ENCODE data around the gene DOK1.
"Not testable (repeated sequence)": the region's sequence is repeated elsewhere in the genome, so short reads cannot be mapped to it uniquely, and the experiment has no call there.

The DOK1 gene

GRCh38 chr2:74548900-74549826 is 5.4 kb upstream of the DOK1 start:
- no peak for DNase-seq (ENCODE audit: low read depth)

- no peak for DNase-seq (ENCODE audit: low read depth)
Measured at GRCh38 chr2:74550231-74550630, 4.3 kb upstream of the DOK1 start.

DNA sequence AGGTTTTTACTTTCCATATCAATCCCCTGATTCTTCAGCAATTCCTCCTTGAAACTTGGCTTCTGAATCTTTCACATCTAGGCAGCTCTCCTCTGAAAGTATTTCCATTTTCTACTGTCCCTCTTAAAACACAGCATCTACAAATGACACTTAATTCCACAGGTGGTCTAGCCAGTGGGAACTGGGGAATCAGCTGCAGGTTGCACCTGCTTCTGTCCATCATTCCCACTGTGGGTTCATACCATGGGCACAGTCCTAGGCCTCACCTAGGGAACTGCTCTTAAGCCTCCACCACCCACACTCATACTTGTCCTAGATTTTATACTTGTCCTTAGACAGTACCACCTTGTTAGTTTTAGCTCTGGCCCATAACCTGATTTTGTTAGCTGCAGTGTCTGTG is 3.0 kb upstream of the DOK1 start:
- DNase-seq (ENCODE audit: low read depth) = no peak

DNA sequence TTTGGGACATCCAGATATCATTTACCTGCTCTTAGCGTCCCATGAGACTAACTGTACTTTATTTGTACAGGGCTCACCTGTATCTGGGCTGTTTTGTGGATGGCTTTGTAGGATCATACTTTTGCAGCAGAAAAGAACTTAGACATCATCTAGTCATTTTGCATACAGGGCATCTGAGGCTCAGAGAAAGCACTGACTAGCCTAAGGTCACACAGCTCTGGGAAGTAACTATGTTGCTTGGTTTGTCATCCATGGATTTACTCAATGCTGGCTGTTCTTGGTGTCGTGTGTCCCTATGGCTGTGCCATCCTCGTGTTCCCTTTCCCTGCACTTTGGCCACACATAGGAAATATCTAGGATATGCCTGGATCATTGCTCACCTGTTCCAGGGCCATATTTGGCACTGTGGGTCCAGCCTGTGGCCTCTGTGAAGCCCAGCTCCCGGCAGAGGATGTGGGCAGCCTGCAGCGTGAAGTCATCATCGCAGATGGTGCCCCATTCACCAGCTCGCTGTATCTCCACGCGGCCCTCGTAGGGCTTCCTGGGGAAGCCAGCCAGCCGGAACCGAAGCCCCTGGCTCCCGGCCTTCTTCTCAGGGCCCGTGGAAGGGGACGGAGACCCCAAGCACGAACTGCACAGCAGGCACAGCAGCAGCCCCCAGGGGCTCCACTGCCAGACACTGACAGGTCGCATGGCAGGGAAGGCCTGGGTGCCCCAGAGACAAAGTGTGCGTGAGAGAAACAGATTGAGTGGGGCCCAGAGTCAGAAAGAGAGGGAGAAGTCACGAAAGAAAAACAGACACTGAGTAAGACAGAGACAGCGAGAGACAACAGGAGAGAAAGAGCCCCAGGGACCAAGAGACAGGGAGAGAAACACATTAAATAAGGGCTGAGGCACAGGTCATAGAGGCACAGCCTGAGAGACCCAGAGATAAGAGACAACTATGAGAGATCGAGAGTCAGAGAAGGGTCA is 2.3 kb upstream of the DOK1 start:
- no peak for DNase-seq (ENCODE audit: low read depth)

- DNase-seq (ENCODE audit: low read depth) = no peak
Measured at GRCh38 chr2:74552914-74553811, 1.4 kb upstream of the DOK1 start.

DNA sequence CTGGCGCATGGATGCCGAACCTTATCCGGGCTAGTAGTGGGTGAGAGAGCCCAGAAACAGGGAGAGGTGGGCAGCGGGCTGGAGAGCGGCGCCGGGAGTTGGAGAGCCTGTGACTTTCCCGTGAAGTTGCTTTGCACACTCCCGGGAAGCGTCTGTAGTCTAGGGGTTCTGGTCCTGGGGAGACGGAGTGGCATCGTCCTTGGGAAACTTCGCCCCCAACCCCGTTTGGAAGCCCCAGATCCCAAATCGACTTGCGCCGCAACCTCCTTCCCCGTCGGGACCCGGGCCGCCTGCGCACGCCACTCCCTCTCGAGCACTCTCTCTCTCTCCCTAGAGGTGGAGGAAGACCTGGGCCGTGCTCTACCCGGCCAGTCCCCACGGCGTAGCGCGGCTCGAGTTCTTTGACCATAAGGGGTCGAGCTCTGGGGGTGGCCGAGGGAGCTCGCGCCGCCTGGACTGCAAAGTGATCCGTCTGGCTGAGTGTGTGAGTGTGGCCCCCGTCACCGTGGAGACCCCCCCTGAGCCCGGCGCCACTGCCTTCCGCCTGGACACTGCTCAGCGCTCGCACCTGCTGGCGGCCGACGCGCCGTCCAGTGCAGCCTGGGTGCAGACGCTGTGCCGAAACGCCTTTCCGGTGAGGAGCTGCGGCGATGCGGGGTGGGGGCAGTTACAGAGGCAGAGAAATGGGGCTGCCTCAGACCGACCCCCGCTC is 456 bp downstream of the DOK1 start:
- DNase-seq (ENCODE audit: low read depth) = peak; percentile 23

- no peak for DNase-seq (ENCODE audit: low read depth)
Measured at GRCh38 chr2:74555610-74556103, 1.1 kb downstream of the DOK1 start.

DNA sequence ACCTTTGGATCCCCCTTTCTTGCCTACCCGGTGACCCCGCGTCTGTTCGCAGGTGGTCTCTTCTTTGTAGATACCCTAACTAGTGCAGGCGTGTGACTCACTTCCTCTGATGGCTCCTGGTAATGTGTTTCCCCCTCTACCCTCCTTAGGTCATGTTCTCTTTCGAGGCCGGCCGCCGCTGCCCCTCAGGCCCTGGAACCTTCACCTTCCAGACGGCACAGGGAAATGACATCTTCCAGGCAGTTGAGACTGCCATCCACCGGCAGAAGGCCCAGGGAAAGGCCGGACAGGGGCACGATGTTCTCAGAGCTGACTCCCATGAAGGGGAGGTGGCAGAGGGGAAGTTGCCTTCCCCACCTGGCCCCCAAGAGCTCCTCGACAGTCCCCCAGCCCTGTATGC is 1.6 kb downstream of the DOK1 start:
- no peak for DNase-seq (ENCODE audit: low read depth)

DNA sequence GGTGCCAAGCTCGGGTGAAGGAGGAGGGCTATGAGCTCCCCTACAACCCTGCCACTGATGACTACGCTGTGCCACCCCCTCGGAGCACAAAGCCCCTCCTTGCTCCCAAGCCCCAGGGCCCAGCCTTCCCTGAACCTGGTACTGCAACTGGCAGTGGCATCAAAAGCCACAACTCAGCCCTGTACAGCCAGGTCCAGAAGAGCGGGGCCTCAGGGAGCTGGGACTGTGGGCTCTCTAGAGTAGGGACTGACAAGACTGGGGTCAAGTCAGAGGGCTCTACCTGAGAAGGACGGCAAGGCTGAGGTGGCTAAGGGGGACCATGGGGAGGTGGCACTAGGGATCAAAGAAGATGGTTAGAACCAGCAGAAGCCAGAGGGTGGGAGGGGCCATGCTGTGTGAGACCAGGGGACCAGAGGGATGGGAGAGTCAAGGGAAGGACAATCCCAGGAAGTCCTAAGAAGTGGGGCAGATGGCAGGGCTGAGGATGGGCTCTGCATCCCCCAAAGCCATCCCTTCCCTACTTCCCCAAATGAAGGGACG is 2.4 kb downstream of the DOK1 start:
- DNase-seq (ENCODE audit: low read depth) = no peak

DNA sequence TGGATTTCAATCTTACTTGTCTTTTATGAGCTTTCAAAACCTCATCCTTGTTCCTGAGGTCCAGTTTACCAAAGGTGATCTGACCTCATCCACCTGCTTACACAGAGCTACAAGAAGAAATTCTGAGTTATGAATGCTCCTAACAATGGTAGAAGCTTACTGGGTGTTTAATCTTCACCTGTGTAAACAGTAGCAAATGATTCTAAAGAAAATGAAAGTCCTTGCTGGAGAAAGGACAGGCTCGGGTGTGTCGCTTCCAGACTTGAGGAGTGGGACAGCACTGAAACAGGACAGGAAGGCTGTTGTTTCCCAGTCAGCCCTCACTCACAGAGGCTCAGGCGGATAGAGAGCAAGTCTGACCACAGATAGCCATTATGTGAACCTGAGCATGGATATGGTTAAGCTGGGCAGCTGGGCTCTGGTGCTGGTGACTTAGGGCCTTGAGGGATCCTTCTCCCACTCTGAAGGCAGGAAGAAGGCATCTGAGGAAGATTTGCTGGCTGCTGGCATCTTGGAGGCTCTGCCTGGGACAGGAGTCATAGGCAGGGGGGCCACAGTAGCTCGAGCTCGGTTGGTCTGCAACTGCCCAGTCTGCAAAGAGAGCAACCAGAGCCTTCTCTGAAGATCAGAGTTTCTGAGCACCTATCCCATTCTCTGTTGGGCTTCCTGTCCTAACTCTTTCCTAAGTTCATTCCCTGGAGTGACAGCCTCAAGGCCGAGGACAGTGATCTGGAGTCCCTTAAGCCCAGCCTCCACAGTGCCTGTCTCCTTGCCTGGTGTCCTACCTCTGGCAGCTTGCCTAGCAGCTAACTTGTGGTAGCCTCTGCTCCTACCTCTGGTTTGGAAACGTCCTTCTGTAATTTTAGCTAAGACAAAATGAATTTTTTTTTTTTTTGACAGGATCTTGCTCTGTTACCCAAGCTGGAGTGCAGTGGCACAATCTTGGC is 4.0 kb downstream of the DOK1 start:
- DNase-seq (ENCODE audit: low read depth) = no peak

DNA sequence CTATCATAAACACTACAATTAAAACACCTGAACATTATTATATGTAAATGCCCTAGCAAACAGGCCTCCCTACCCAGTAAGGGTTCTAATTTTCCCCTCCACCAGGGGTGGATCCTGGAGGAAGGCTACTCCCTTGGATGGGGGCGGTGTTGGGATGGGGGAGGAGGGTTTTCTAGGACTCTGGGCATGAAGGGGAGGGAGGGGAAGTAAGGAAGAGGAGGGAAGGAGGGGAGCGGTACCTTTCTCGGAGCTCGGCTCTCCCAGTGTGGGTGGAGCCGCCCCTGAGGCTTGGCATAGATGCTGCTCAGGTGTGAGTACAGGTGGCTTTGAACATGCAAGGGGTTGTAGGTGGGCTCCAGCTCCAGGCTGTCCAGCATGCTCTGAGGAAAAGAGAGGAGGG is 5.4 kb downstream of the DOK1 start:
- no peak for DNase-seq (ENCODE audit: low read depth)

DNA sequence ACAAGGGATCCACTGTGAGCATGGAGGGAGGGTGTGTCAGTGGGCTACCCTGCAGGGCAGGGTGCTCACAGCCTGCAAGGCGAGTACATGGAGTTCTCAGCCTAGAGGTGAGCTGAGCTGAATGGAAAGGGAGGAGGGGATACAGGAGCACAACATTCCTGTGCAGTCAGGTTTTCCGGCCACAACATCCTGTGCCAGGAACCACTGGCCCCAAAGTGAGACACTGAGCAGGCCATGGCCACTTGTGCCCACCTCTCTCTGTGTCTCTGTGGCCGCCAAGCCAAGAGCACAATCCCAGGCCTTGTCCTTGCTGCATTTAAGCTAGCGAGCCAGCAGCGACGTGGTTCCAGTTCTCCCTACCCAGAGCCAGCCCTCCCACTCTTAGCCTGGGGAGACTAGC is 6.1 kb downstream of the DOK1 start:
- no peak for DNase-seq (ENCODE audit: low read depth)

DNA sequence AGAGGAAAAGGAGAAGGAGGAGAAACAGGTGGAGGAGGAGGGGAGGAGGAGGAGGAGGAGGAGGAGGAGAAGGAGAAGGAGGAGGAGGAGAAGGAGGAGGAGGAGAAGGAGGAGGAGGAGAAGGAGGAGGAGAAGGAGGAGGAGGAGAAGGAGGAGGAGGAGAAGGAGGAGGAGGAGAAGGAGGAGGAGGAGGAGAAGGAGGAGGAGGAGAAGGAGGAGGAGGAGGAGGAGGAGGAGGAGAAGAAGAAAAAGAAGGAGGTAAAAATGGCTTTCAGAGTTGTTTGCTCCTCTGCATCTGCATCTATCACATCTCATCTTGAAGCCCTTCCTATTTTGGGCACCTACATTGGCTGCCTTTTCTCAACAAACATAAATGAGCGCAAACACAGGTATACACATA is 6.5 kb downstream of the DOK1 start:
- not testable (repeated sequence) for DNase-seq (ENCODE audit: low read depth)

DNA sequence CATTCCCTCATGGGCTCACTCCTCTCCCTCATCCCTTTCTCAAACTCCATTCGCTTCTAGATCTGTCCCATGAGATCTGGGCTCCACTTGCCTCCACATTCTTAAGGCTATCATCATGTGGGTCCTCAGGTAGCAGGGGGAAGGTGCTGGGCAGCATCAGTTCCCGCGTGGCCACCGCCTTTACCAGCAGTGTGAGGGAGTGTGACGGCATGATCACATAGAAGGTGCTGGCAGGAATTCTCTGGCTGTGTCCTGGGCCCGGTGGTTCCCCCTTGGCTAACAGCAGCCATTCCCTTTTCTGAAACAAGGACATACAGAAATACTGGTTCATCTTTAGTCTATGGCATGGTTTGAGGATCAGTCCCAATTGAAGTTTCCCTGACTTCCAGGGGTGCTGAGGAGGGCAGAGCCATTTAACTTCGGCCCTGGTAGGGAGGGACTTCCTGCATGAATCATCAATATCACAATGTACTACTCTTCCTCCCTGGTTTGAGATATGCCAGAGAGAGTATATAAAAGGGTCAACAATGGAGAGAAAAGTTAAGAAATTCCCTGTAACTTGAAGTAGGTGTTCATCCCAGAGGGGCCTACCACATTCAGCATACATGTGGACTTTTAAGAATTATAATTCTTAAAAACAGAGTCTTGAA is 7.7 kb downstream of the DOK1 start:
- no peak for DNase-seq (ENCODE audit: low read depth)

- no peak for DNase-seq (ENCODE audit: low read depth)
Measured at GRCh38 chr2:74564222-74564621, 9.7 kb downstream of the DOK1 start.

DNA sequence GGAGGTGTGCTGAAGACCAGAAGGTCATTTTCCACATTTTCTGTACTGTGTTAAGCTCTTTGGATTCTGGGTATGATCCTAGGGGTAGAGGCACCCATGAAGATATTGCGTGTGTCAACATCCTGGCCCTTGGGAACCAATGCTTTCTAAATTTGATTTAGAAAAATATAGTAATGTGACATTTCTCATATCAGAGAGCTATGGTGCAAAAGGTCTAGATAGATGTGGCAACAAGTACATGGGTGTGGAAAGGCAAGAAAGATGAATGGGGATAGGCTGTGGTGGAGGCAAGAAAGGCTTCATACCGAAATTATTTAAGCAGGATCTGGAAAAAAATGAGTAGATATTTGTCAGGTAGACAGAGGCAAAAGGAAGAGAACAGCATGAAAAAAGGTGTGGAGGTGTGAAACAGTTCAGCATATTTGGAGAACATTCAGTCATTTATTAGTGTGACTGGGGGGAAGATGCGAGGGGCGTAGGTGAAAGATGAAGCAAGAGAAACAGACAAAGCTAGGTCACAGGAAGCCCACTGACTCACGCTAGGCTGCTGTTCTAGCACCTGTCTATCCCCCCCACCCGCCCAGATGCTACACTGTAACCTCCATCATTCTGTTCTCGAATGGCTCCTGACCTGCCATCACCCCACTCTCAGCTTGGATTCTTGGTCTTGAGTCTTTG is 11.7 kb downstream of the DOK1 start:
- DNase-seq (ENCODE audit: low read depth) = no peak

DNA sequence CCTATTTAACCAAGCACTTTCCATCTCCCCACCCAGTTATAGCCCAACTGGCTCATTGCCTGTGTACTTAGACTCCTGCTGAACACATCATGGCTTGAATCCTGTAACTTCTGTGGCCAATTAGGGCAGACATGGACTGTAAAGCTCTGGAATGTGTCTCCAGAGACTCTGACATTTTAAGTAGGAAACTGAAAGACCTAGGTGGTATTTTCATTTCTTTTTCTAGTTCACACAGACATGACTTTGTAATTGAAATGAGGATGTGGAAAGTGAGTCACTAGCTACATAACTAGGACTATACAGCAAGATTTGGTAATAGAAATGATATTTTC is 12.2 kb downstream of the DOK1 start:
- no peak for DNase-seq (ENCODE audit: low read depth)

DNA sequence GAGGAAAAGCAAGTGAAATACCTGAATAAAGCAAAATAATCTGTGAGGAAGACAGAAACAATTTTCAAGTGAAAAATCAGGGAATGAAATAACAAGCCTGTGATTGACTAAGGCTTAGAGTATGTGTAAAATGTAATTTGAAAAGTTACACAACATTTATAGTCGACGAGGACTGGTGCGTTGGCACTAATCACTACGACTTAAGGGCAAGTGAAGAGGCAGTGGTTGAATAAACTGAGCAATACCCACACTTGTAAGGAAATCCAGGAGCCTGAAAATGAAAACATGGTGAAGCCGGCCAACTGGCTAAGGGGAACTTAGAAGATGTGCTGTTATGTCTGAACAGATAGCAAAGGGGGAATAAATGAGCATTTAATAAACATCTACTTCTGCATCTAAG is 13.4 kb downstream of the DOK1 start:
- DNase-seq (ENCODE audit: low read depth) = no peak

DNA sequence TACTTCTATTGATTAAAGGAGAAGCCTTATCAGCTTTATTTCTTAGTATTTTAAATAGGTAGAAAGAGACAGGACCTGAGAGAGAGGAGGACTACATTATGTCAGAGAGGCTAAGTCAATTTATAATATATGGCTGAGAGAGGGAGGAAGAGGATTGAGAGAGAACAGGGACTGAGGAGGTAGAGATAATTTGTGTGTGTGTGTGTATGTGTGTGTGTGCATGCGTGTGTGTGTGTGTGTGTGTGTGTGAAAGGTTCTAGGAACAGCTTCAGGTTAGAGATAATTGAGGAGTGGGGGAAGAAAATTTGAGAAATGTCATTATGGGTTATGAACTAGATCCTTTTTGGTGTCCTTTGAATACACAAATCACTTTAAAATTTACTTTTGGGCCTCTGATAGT is 15.2 kb downstream of the DOK1 start:
- no peak for DNase-seq (ENCODE audit: low read depth)

All from activated T-cell treated with anti-CD3 and anti-CD28 coated beads for 24 hours (primary cell).